ENCODE measurements around the gene CAPN15.
A peak's percentile ranks its signal among the peaks of the same experiment; 100 is the strongest.
"Not testable (repeated sequence)": the region's sequence is repeated elsewhere in the genome, so short reads cannot be mapped to it uniquely, and the experiment has no call there.

The CAPN15 gene

DNA sequence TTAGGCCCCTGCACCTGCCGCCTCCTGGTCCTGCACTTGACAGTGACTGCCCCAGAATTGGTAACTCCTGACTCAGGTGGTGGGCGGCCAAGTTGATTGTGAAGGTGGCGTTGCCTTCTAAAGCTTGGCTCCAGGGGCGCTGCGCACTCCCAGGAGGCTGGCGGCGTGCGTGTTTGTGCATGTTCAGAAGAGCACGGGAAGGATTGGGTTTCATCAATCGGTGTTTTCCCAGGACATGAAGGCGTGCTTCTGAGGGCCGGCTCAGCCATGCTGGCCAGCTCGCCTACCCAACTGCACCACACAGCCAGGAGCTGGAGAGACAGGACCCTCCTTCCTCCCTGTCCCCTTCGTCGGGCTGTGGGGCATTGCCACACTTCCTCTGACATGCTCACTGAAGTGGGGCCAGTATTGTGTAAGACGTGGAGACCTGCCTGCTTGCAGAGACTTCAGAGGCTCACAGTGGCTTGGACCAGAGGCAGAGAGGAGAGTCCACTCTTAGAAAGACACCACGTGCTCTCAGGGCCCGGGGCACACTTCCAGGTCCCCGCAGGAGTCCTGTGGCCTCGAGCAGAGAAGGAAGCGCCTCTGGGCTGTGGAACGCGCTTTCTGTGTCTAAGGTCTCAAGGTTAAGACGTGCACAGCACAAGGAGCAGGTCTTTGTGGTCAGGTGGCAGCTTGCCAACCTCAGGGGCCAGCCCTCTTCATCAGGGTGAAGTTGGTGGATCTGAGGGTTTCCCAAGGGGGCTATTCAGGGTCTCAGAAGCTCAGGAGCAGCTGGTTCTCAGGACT is 65.2 kb downstream of the CAPN15 start:
- DNase-seq (ENCODE audit: low spot score) = no peak

DNA sequence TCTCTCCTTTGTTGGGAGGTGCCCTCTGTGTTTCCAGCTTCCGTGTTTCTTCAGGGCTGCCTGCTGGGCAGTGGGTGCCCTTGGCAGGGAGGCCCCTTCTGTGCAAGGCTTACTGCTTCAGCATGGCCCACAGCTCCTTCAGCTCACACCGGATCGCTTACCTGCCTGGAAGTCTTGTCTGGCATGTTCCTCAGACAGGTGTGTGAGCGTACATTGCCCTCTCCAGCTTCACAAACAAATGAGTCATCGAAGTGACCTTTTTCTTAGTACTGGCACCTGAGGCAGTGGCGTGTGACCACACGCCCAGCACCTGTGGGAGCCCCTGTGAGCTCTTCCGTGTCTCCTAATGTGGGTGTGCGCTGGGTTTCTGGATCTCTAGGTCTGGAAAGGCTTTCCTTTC is 65.9 kb downstream of the CAPN15 start:
- no peak for DNase-seq (ENCODE audit: low spot score)

DNA sequence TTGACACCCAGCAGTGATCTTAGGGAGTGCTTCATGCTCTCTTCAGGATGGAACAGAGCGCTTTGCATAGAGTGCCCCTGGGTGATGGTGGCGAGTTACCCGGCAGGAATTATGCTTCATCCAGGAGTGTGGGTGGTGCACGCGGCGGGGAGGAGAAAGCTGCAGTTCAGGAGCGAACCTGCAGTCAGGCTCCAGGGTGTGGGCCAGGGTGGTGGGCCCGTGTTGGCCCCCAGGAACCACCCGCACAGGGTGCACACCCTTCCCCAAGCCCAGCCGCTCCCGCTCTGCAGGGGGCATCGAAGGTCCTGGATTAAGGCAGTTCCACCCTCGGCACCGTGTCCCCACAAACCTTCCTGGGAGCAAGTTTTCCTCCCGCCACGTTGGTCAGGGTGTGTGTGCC is 66.3 kb downstream of the CAPN15 start:
- no peak for DNase-seq (ENCODE audit: low spot score)

DNA sequence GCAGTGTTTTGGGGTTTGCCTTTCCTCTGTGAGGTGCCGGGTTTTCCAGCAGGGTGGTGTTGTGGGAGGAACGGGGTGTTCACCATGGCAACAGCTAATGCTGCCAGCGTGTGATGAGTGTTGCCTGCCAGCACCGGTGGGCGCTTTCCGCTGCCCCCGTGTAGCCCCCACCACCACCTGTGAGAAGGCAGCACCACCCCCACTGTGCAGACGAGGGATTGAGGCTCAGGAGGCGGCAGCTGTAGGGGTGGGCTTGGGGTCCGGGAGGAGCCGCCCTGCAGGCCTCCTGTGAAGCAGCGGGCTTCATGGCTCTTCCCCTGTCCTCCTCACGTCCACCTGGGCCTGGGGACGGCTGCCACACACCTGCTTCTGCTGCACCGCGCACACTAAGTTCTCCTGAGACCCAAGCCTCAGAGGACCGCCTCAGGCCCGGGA is 67.6 kb downstream of the CAPN15 start:
- no peak for DNase-seq (ENCODE audit: low spot score)

DNA sequence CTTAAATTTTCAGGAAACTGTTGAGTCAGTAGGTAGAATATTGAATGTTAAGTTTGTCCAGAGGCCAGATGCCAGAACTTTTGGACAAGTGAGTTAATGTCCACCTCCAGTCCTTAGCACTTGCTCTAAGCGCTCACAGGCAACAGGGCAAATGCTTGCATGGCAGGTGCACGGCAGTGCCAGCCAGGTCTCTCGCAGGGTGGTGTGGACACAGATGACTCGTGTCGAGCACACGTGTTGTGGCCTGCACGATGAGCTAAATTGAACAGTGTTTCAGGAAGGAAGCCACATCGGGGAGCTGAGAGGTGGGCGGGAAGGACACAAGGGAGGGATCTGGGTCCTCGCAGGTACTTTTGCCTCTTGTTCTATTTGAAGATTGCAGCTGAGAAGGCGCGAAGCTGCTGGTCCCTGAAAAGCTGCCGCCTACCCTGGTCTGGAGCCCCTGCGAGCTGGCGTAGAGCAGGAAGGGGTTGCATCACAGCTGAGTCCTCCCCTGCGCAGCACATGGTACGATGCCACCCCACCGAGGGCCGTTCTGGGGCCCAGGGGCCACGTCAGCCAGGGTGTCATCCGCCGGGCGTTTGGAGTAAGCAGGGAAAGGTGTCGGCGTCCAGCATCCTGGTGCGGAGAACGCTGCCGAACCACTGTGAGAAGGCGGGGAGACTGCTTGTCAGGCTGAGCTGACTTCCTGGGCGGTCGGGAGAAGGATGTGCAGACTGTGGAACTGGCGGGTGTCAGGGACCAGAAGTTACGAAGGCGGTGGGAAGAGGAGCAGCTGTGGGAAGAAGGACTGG is 68.6 kb downstream of the CAPN15 start:
- no peak for DNase-seq (ENCODE audit: low spot score)

DNA sequence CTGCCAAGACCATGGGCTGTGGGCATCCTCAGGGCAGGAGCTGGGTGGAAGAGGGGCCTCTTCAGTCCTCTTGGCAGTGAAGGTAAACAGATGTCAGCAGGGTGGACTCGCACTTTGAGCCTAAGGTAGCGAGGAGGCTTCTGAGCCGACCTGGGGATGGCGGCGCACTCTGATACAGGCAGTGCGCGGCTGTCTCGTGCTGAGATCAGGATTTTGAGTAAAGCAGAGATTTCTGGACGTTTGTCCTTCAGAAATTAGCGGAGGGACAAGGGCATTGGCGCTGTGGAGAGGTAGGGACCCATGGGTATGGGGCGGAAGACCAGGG is 69.2 kb downstream of the CAPN15 start:
- no peak for DNase-seq (ENCODE audit: low spot score)

DNA sequence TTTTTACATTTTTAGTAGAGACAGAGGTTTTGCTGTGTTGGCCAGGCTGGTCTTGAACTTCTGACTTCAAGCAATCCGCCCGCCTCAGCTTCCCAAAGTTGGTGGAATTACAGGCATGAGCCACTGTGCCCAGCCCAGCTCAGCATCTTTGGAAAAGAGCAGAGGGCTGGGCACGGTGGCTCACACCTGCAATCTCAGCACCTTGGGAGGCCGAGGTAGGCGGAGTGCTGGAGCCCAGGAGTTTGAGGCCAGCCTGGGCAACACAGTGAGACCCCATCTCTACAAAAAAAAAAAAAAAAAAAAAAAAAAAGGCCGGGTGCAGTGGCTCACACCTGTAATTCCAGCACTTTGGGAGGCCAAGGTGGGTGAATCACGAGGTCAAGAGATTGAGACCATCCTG is 70.1 kb downstream of the CAPN15 start:
- DNase-seq (ENCODE audit: low spot score) = not testable (repeated sequence)

DNA sequence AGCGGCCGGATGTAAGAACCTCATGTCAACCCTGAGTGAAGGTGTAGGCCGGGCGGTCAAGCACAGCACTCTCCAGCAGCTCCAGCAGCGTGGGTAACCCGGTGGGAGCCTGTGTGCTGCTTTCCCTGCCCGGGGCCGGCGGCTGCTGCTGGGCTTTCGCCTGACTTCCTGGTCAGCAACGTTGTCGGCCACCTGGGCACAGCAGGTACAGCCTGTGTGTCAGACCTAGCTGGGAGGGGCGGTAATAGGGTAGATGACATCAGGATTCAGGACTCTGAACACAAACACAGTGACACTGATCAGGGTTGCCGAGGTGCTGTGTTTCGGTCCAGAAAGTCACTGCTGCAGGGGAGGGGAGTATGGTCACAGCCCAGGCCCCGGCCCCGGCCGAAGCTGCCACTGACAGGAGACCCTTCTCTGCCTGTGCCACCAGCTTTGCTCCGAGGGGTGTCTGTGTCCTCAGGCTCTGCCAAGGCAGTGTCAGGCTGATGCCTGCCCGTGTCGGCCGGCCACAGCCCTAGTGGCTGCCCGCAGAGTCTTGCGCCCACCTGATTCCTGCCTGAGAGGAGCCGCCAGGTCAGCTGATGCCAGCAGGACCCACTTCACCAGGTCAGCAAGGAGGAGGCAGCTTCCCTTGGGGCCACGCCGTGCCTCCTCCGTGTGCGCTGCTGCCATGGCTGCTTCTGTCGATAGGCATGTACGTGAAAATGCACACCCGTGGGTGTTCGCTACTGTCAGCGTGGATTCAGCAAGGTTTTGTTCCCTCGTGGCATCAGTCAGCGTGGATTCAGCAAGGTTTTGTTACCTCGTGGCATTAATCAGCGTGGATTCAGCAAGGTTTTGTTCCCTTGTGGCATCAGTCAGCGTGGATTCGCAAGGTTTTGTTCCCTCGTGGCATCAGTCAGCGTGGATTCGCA is 71.6 kb downstream of the CAPN15 start:
- DNase-seq (ENCODE audit: low spot score) = no peak

DNA sequence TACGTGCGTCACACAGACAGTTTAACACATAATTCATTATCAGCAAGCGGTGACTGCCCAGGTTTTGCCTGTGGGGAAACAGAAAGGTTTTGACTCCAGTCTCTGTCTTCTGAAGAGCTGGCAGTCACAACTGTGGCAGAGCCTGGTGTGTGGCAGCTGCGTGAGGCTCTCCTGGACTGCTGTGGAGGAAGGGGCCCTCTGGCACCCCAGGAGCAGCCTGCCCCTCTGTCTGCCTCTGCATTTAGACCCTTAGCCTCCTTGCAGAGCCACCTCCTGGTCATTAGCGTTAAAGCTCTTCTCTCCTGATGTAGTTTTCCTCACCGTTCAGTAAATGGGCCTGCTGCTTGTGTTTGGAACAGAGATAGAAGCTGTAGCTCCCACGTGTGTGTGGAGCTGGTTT is 73.3 kb downstream of the CAPN15 start:
- peak; percentile 71 for DNase-seq (ENCODE audit: low spot score)

DNA sequence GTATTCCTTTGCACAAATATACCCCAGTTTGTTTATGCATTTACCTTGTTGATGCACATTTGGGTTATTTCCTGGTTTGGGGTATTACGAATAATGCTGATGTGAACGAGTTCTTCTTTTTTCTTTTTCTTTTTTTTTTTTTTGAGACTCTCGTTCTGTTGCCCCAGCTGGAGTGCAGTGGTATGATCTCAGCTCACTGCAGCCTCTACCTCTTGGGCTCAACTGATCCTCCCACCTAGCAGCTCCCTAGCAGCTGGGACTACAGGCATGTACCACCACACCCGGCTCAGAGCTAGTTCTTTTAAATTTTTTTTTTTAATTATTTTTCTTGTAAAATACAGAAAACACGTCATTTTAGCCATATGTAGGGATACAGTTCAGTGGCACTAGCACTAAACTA is 76.4 kb downstream of the CAPN15 start:
- no peak for DNase-seq (ENCODE audit: low spot score)

Data from NAMALWA (cell line).